A549 (cell line): ENCODE data around the gene ATXN7L1. TPM values are rescaled to one million over a fixed set of nuclear protein-coding genes. Genes with fewer than 3 reads are reported as not detected.

Experiments used
- ATAC-seq, 2 experiments: fragments of 200-7000 bp in 1 of 2; fragments of >200 bp in 1 of 2; cut with Nextera tagmentation in 1 of 2; cut with Tn5 transposase in 1 of 2; 3 replicates each; pipeline versions ENCODE4 v1.8.0 to v1.9.1; 2018 to 2020; ENCODE audit warnings: mild to moderate bottlenecking in 1 of 2, moderate library complexity in 1 of 2
- CTCF ChIA-PET: fragments of 300-600 bp; sonication (Branson Sonifier 250); formaldehyde crosslinking; extraction: SDS; loops from one replicate; lab custom pipeline; 2021; ENCODE audit warnings: antibody characterized with exemption, inconsistent platforms; lab: Yijun Ruan, JAX
- POLR2A ChIA-PET: fragments of 350-600 bp; formaldehyde crosslinking; extraction: SDS; loops from one replicate; lab custom pipeline; 2021; ENCODE audit warnings: antibody characterized with exemption, inconsistent platforms; lab: Yijun Ruan, JAX
- DNase-seq, 2 experiments: peaks; one replicate each; pipeline versions ENCODE4 v3.0.0 to v3.0.0-alpha.2; 2011 to 2016; ENCODE audit warnings: low read depth in 1 of 2, low spot score in 1 of 2
- FAIRE-seq: peaks from 2 replicates; lab custom pipeline; 2011; peaks lifted over from hg19 to GRCh38; lab: Jason Lieb, UNC
- H3K27ac ChIP-seq, 2 experiments: fragments of >200 bp; sonication (Bioruptor Twin); formaldehyde crosslinking; 3 replicates each; pipeline ENCODE4 v1.5.1; 2016 to 2017
- H3K4me1 ChIP-seq: fragments of >200 bp; sonication (Bioruptor Twin); formaldehyde crosslinking; 3 replicates; pipeline ENCODE4 v1.6.1; 2016
- H3K4me2 ChIP-seq: fragments of >200 bp; sonication (Bioruptor Twin); formaldehyde crosslinking; 3 replicates; pipeline ENCODE4 v1.6.1; 2016
- H3K4me3 ChIP-seq: fragments of >200 bp; sonication (Bioruptor Twin); formaldehyde crosslinking; 3 replicates; pipeline ENCODE4 v1.5.1; 2016
- H3K9me3 ChIP-seq: fragments of >200 bp; sonication (Bioruptor Twin); formaldehyde crosslinking; 3 replicates; pipeline ENCODE4 v1.6.1; 2016
- CEBPB ChIP-seq, 2 experiments: fragments of >200 bp in 1 of 2; sonication (Bioruptor Twin) in 1 of 2; formaldehyde crosslinking in 1 of 2; IDR thresholded peaks; 2 replicates each; pipeline ENCODE4 v1.6.1; 2012 to 2016
- EHF ChIP-seq: fragments of 250-450 bp; sonication (Bioruptor Pico); IDR thresholded peaks from 2 replicates; pipeline ENCODE4 v1.5.0; 2020; ENCODE audit warnings: mild to moderate bottlenecking
- ELK1 ChIP-seq: fragments of 150-350 bp; IDR thresholded peaks from 2 replicates; pipeline ENCODE4 v1.6.1; 2014; ENCODE audit warnings: low read depth, mild to moderate bottlenecking, low read length
- EP300 ChIP-seq, 2 experiments: fragments of >200 bp; sonication (Bioruptor Twin); formaldehyde crosslinking; IDR thresholded peaks; 2 replicates in 1 of 2; 3 replicates in 1 of 2; pipeline ENCODE4 v1.6.1; 2016 to 2017
- ESRRA ChIP-seq: fragments of 150-350 bp; IDR thresholded peaks from 2 replicates; pipeline ENCODE4 v1.6.1; 2014; ENCODE audit warnings: mild to moderate bottlenecking, low read length, borderline replicate concordance
- FOSB ChIP-seq: fragments of 250-450 bp; sonication (Bioruptor Pico); IDR thresholded peaks from 2 replicates; pipeline ENCODE4 v1.5.0; 2020; ENCODE audit warnings: mild to moderate bottlenecking, moderate library complexity
- FOXS1 ChIP-seq: fragments of 250-450 bp; sonication (Bioruptor Pico); IDR thresholded peaks from 2 replicates; pipeline ENCODE4 v1.5.0; 2020; ENCODE audit warnings: mild to moderate bottlenecking, moderate library complexity
- HDAC2 ChIP-seq: fragments of 200-600 bp; sonication (generic); IDR thresholded peaks from 2 replicates; pipeline ENCODE4 v1.6.1; 2016
- HOXA7 ChIP-seq: fragments of 250-450 bp; sonication (Bioruptor Pico); IDR thresholded peaks from 2 replicates; pipeline ENCODE4 v1.5.0; 2020; ENCODE audit warnings: mild to moderate bottlenecking, moderate library complexity
- HOXB13 ChIP-seq: fragments of 250-450 bp; sonication (Bioruptor Pico); IDR thresholded peaks from 2 replicates; pipeline ENCODE4 v1.5.0; 2020; ENCODE audit warnings: low read depth, mild to moderate bottlenecking, moderate library complexity
- JUN ChIP-seq, 2 experiments: fragments of >200 bp; sonication (Bioruptor Twin); formaldehyde crosslinking; IDR thresholded peaks; 2 replicates in 1 of 2; 3 replicates in 1 of 2; pipeline ENCODE4 v1.6.1; 2016 to 2017
- KDM1A ChIP-seq: fragments of 200-600 bp; sonication (generic); IDR thresholded peaks from 2 replicates; pipeline ENCODE4 v1.6.1; 2016; ENCODE audit warnings: low read depth, mild to moderate bottlenecking
- NPAS2 ChIP-seq: fragments of 250-450 bp; sonication (Bioruptor Pico); IDR thresholded peaks from 2 replicates; pipeline ENCODE4 v1.8.0; 2022; ENCODE audit warnings: mild to moderate bottlenecking, moderate library complexity, borderline replicate concordance
- PBX3 ChIP-seq: IDR thresholded peaks from 2 replicates; pipeline ENCODE4 v1.6.1; 2012
- POLR2AphosphoS2 ChIP-seq: conservative IDR thresholded peaks from 2 replicates; pipeline ENCODE4 v1.6.1; 2012; ENCODE audit warnings: low read length, improper control_type of control experiment, inconsistent platforms
- RAD21 ChIP-seq, 2 experiments: fragments of >200 bp in 1 of 2; sonication (Bioruptor Twin) in 1 of 2; formaldehyde crosslinking in 1 of 2; IDR thresholded peaks in 1 of 2; conservative IDR thresholded peaks in 1 of 2; 2 replicates in 1 of 2; 3 replicates in 1 of 2; pipeline ENCODE4 v1.6.1; 2012 to 2018; ENCODE audit warnings: inconsistent platforms in 1 of 2
- RARB ChIP-seq: fragments of 250-450 bp; sonication (Bioruptor Pico); IDR thresholded peaks from 2 replicates; pipeline ENCODE4 v1.8.0; 2021; ENCODE audit warnings: mild to moderate bottlenecking, moderate library complexity
- RCOR1 ChIP-seq: fragments of 150-350 bp; IDR thresholded peaks from 2 replicates; pipeline ENCODE4 v1.6.1; 2014; ENCODE audit warnings: antibody characterized with exemption, low read length, low read depth
- REST ChIP-seq: fragments of 200-600 bp; sonication (generic); IDR thresholded peaks from 2 replicates; pipeline ENCODE4 v1.6.1; 2016; ENCODE audit warnings: antibody characterized with exemption, mild to moderate bottlenecking, moderate library complexity
- RFX5 ChIP-seq: fragments of 450-650 bp; IDR thresholded peaks from 2 replicates; pipeline ENCODE4 v1.7.1; 2014; ENCODE audit warnings: antibody characterized with exemption, mild to moderate bottlenecking, moderate library complexity
- SMC3 ChIP-seq: fragments of >200 bp; sonication (Bioruptor Twin); formaldehyde crosslinking; IDR thresholded peaks from 3 replicates; pipeline ENCODE4 v1.6.1; 2018; ENCODE audit warnings: inconsistent platforms
- ZC3H11A ChIP-seq: fragments of 450-650 bp; IDR thresholded peaks from 2 replicates; pipeline ENCODE4 v1.6.1; 2014; ENCODE audit warnings: antibody characterized with exemption, mild to moderate bottlenecking
- ZNF302 ChIP-seq: fragments of 250-450 bp; sonication (Bioruptor Pico); IDR thresholded peaks from 2 replicates; pipeline ENCODE4 v1.9.0; 2021; ENCODE audit warnings: inconsistent platforms, mild to moderate bottlenecking, moderate library complexity
- WGBS: methylation state at CpG from one replicate; pipeline ENCODE4 v1.1.6; 2017; ENCODE audit errors: missing lambda C conversion rate; 5-methylcytosine and 5-hydroxymethylcytosine counted together
- polyA plus RNA-seq, 4 experiments: library from polyadenylated mRNA; depleted of rRNA in 3 of 4; stranded (reverse); fragments of >200 nt; fragmentation: RNase III in 1 of 4; extraction: RNeasy Plus Mini Kit Qiagen cat#74134 plus additional on column Dnase treatment in 1 of 4; gene quantifications; 2 replicates in 3 of 4; 3 replicates in 1 of 4; pipeline ENCODE4 v1.2.3, GENCODE V29; 2011 to 2017

ATXN7L1 gene
- polyA plus RNA-seq, 2 of the 4 experiments (the other 2 are of a cell fraction) = 4.5 to 5.7 TPM

- no peaks in the 10 kb centered on the region for H3K9me3 ChIP-seq
- CTCF ChIA-PET = interaction anchor here (1.1 kb wide), 1 partner anchor 13 kb away, joined by 4 read pairs; no protein-coding TSS in a partner anchor
- ATAC-seq (no peak), FAIRE-seq (no peak), DNase-seq (no peak)
- WGBS = 92% methylated on average over 4 of the region's 4 CpGs
- peaks cover 4% of the 10 kb centered on the region for H3K4me1 ChIP-seq
- POLR2A ChIA-PET = no interaction called here
- H3K27ac ChIP-seq = no peak overlapping the region
- TF ChIP-seq SMC3 (no peak), HOXB13 (CRISPR knock-in tag) (no peak), CEBPB (IDR thresholded peaks at IDR 0.05) (no peak)
- H3K4me2 ChIP-seq = no peak overlapping the region
- H3K4me3 ChIP-seq = no peak overlapping the region
Observed at GRCh38 chr7:105821527-105821926, 54.9 kb downstream of the ATXN7L1 start.

GRCh38 chr7:105820363-105821066, 55.9 kb downstream of the ATXN7L1 start:
- Histone ChIP-seq H3K4me2 (no peak overlapping the region), H3K27ac (no peak overlapping the region), H3K4me1 (no peaks in the 10 kb centered on the region), H3K4me3 (no peak overlapping the region), H3K9me3 (no peaks in the 10 kb centered on the region)
- DNase-seq = no peak
- CTCF ChIA-PET = interaction anchor here (0.5 to 0.9 kb wide), 2 partner anchors 22 to 40 kb away, joined by 3 to 5 read pairs; no protein-coding TSS in a partner anchor
- whole genome bisulfite sequencing = 93% methylated on average over 5 of the region's 5 CpGs
- POLR2A ChIA-PET = no interaction called here
- no peak for TF ChIP-seq RAD21 (conservative IDR thresholded peaks at IDR 0.05 in 1 of 2, IDR thresholded peaks at IDR 0.05 in 1 of 2)
- no peak for TF ChIP-seq ESRRA
- TF ChIP-seq JUN (IDR thresholded peaks at IDR 0.05) = no peak
- no peak for TF ChIP-seq ZC3H11A
- TF ChIP-seq RFX5 = no peak
- TF ChIP-seq PBX3 = no peak
- TF ChIP-seq EHF (CRISPR knock-in tag) = no peak
- no peak for TF ChIP-seq ELK1
- no peak for TF ChIP-seq HOXA7
- TF ChIP-seq EP300 (IDR thresholded peaks at IDR 0.05) = no peak
- no peak for TF ChIP-seq RARB (CRISPR knock-in tag)
- TF ChIP-seq RCOR1 = no peak
- TF ChIP-seq HDAC2 = no peak
- no peak for TF ChIP-seq REST
- TF ChIP-seq FOXS1 (CRISPR knock-in tag) = no peak
- no peak for TF ChIP-seq KDM1A
- no peak for TF ChIP-seq FOSB
- no peak for TF ChIP-seq ZNF302 (CRISPR knock-in tag)
- TF ChIP-seq POLR2AphosphoS2 = no peak
- TF ChIP-seq NPAS2 = no peak
- FAIRE-seq = no peak
- no peak for ATAC-seq
